ENCODE results near the gene RAB11FIP5. TPM values are rescaled to one million over a fixed set of nuclear protein-coding genes. Genes with fewer than 3 reads are reported as not detected.

The RAB11FIP5 gene
- total and polyA plus RNA-seq, 9 of the 15 experiments (the other 6 are each of a cell fraction or from before 2014, with no cell fraction given): 1.7 to 14.4 (median 6.4) TPM

GRCh38 chr2:73084971-73085370, 27.8 kb downstream of the RAB11FIP5 start:
- no peak overlapping the region for H3K27ac ChIP-seq (ENCODE audit: extremely low read depth, low read depth, low read length)
- H3K4me1 ChIP-seq (replicated peaks in 1 of 2; ENCODE audit: control insufficient read depth in 2 of 2, insufficient read depth in 2 of 2, low read length in 2 of 2): peaks cover 0 to 20% of the 10 kb centered on the region in 2 experiments; a peak in 4 of 5 replicates
- FAIRE-seq (no peak), ATAC-seq (no peak), DNase-seq (ENCODE audit: extremely low read depth in 1 of 4, low spot score in 3 of 4) (no peak)
- H3K4me3 ChIP-seq: no peak overlapping the region
- ChIA-PET CTCF (ENCODE audit: low intra/inter-chr PET ratio) (interaction anchor here (0.6 to 2.1 kb wide), 8 partner anchors 69 to 175 kb away, joined by 3 to 16 read pairs (median 7); no protein-coding TSS in a partner anchor), POLR2A (interaction anchor here (0.5 to 1.0 kb wide), 3 partner anchors 8 to 170 kb away, joined by 3 to 5 read pairs (median 3); no protein-coding TSS in a partner anchor)
- H3K4me2 ChIP-seq (ENCODE audit: insufficient read depth, low read length): no peak overlapping the region
- in situ Hi-C loops (cut with MboI) (no loop called here), intact Hi-C loops (cut with micrococcal nuclease) (loop anchor here (1.0 to 5.0 kb wide), 4 partner anchors 71 to 177 kb away; no protein-coding TSS in a partner anchor)
- no peaks in the 10 kb centered on the region for H3K27me3 ChIP-seq (ENCODE audit: control insufficient read depth in 2 of 2, insufficient read depth in 2 of 2, low read length in 2 of 2)
- H3K36me3 ChIP-seq (ENCODE audit: control insufficient read depth, insufficient read depth, low read length): peaks cover 6% of the 10 kb centered on the region; the same call in 1 of the 3 replicates
- peaks cover 43% of the 10 kb centered on the region; the same call in 1 of the 2 replicates for H4K20me1 ChIP-seq (replicated peaks; ENCODE audit: control insufficient read depth, insufficient read depth, low read length)
- no peak overlapping the region for H2AFZ ChIP-seq (ENCODE audit: low read depth, low read length)
- 73% methylated on average over 3 of the region's 3 CpGs for WGBS (ENCODE audit: insufficient coverage, low coverage, missing lambda C conversion rate)
- no peak overlapping the region for H3K9ac ChIP-seq (ENCODE audit: insufficient read depth in 1 of 2, low read depth in 2 of 2, low read length in 2 of 2)
- BruUV-seq (replicated peaks): no TSS peak
- no peaks in the 10 kb centered on the region for H3K9me3 ChIP-seq (replicated peaks; ENCODE audit: control insufficient read depth, insufficient read depth, low read depth, low read length)
- H3K79me2 ChIP-seq (ENCODE audit: control insufficient read depth, insufficient read depth, low read length): no peaks in the 10 kb centered on the region
- H3K9me1 ChIP-seq (ENCODE audit: control insufficient read depth, insufficient read depth, low read length): no peaks in the 10 kb centered on the region
- TF ChIP-seq, protein P1, sequence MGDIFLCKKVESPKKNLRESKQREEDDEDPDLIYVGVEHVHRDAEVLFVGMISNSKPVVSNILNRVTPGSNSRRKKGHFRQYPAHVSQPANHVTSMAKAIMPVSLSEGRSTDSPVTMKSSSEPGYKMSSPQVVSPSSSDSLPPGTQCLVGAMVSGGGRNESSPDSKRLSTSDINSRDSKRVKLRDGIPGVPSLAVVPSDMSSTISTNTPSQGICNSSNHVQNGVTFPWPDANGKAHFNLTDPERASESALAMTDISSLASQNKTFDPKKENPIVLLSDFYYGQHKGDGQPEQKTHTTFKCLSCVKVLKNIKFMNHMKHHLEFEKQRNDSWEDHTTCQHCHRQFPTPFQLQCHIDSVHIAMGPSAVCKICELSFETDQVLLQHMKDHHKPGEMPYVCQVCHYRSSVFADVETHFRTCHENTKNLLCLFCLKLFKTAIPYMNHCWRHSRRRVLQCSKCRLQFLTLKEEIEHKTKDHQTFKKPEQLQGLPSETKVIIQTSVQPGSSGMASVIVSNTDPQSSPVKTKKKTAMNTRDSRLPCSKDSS (IDR thresholded peaks at IDR 0.05; ENCODE audit: low read depth, partially characterized antibody): no peak
